Measurements from ENCODE around the gene KIAA0232. TPM values are rescaled to one million over a fixed set of nuclear protein-coding genes. Genes with fewer than 3 reads are reported as not detected.
"Not testable (repeated sequence)": the region's sequence is repeated elsewhere in the genome, so short reads cannot be mapped to it uniquely, and the experiment has no call there.

KIAA0232 gene
- total RNA-seq, 4 donors from 2014 or later, result 39.4 to 66.6 (median 47.1) TPM

- peaks cover 0 to 35% of the 10 kb centered on the region in 2 donors for H3K36me3 ChIP-seq
- no peak for TF ChIP-seq CTCF (IDR thresholded peaks at IDR 0.05)
- TF ChIP-seq POLR2A (IDR thresholded peaks at IDR 0.05), result no peak
- TF ChIP-seq EP300 (IDR thresholded peaks at IDR 0.05), result no peak
- no peak for TF ChIP-seq POLR2AphosphoS5 (IDR thresholded peaks at IDR 0.05)
- ATAC-seq, result no peak
- H3K4me1 ChIP-seq, result peaks cover 0 to 50% (median 0%) of the 10 kb centered on the region in 3 donors
- H3K27ac ChIP-seq, result no peak overlapping the region
- no peak overlapping the region for H3K4me3 ChIP-seq
- WGBS, 2 donors (ENCODE audit: low coverage in 1 of 2), result 88 to 96% methylated on average over 4 to 6 of the region's 6 CpGs
- H3K9me3 ChIP-seq, result peaks cover 0 to 7% (median 0%) of the 10 kb centered on the region in 3 donors
- no peaks in the 10 kb centered on the region for H3K27me3 ChIP-seq
Measured at GRCh38 chr4:6825403-6825802, 42.9 kb downstream of the KIAA0232 start.

GRCh38 chr4:6826781-6827508 lies 44.4 kb downstream of the KIAA0232 start:
- WGBS, 2 donors (ENCODE audit: low coverage in 1 of 2), result 84 to 97% methylated on average over 5 to 9 of the region's 9 CpGs
- no peak for ATAC-seq
- Histone ChIP-seq H3K27me3 (no peaks in the 10 kb centered on the region), H3K9me3 (no peaks in the 10 kb centered on the region), H3K27ac (no peak overlapping the region), H3K4me3 (no peak overlapping the region), H3K36me3 (peaks cover 0 to 50% of the 10 kb centered on the region in 2 donors), H3K4me1 (peaks cover 0 to 50% (median 0%) of the 10 kb centered on the region in 3 donors)
- no peak for TF ChIP-seq EP300 (IDR thresholded peaks at IDR 0.05)
- no peak for TF ChIP-seq CTCF (IDR thresholded peaks at IDR 0.05)

GRCh38 chr4:6829086-6829485 lies 46.6 kb downstream of the KIAA0232 start:
- Histone ChIP-seq H3K27ac (no peak overlapping the region), H3K4me3 (no peak overlapping the region), H3K4me1 (peaks cover 0 to 46% (median 0%) of the 10 kb centered on the region in 3 donors), H3K36me3 (peaks cover 0 to 65% of the 10 kb centered on the region in 2 donors), H3K9me3 (no peaks in the 10 kb centered on the region), H3K27me3 (no peaks in the 10 kb centered on the region)
- TF ChIP-seq POLR2A (IDR thresholded peaks at IDR 0.05), result no peak
- no peak for TF ChIP-seq CTCF (IDR thresholded peaks at IDR 0.05)
- TF ChIP-seq POLR2AphosphoS5 (IDR thresholded peaks at IDR 0.05), result no peak
- no peak for TF ChIP-seq EP300 (IDR thresholded peaks at IDR 0.05)
- 81 to 89% methylated on average over 5 of the region's 5 CpGs for WGBS, 2 donors (ENCODE audit: low coverage in 1 of 2)
- ATAC-seq, result no peak

GRCh38 chr4:6834867-6835266 lies 52.3 kb downstream of the KIAA0232 start:
- peaks cover 5 to 19% (median 5%) of the 10 kb centered on the region in 3 donors for H3K4me1 ChIP-seq
- H3K27me3 ChIP-seq, result no peaks in the 10 kb centered on the region
- ATAC-seq, result no peak
- H3K4me3 ChIP-seq, result no peak overlapping the region
- H3K36me3 ChIP-seq, result peaks cover 0 to 44% of the 10 kb centered on the region in 2 donors
- WGBS, 2 donors (ENCODE audit: low coverage in 1 of 2), result 73 to 95% methylated on average over 1 to 2 of the region's 3 CpGs
- TF ChIP-seq POLR2AphosphoS5 (IDR thresholded peaks at IDR 0.05) (no peak), CTCF (IDR thresholded peaks at IDR 0.05) (no peak), EP300 (IDR thresholded peaks at IDR 0.05) (no peak), POLR2A (IDR thresholded peaks at IDR 0.05) (no peak)
- H3K9me3 ChIP-seq, result no peaks in the 10 kb centered on the region
- no peak overlapping the region for H3K27ac ChIP-seq

GRCh38 chr4:6835616-6836015 lies 53.1 kb downstream of the KIAA0232 start:
- H3K27ac ChIP-seq, H3K27me3 ChIP-seq, H3K9me3 ChIP-seq, H3K4me3 ChIP-seq, ATAC-seq: not testable (repeated sequence)
- peaks cover 5 to 24% (median 12%) of the 10 kb centered on the region in 3 donors for H3K4me1 ChIP-seq
- 97 to 100% methylated on average over 2 of the region's 4 CpGs for WGBS, 2 donors (ENCODE audit: low coverage in 1 of 2)
- peaks cover 0 to 41% of the 10 kb centered on the region in 2 donors for H3K36me3 ChIP-seq

GRCh38 chr4:6837106-6837505 lies 54.6 kb downstream of the KIAA0232 start:
- H3K9me3 ChIP-seq, result not testable (repeated sequence)

More at GRCh38 chr4:6837106-6837505, 54.6 kb downstream of the KIAA0232 start:
- no CpG with 5 or more reads among the region's 34 CpGs for WGBS, 2 donors (ENCODE audit: low coverage in 1 of 2)
- ATAC-seq, H3K27me3 ChIP-seq, H3K4me3 ChIP-seq, H3K27ac ChIP-seq: not testable (repeated sequence)
- Histone ChIP-seq H3K36me3 (peaks cover 0 to 28% of the 10 kb centered on the region in 2 donors), H3K4me1 (peaks cover 5 to 38% (median 12%) of the 10 kb centered on the region in 3 donors)

Data from gastroesophageal sphincter (tissue), 4 donors.